ENCODE data around the gene THNSL1. TPM values are rescaled to one million over a fixed set of nuclear protein-coding genes. Genes with fewer than 3 reads are reported as not detected.

The THNSL1 gene
- total RNA-seq, 1 donor from 2014 or later: 10.2 TPM

GRCh38 chr10:25038325-25038724 lies 21.9 kb downstream of the THNSL1 start:
- H3K4me3 Mint-ChIP-seq: no peak overlapping the region
- no peaks in the 10 kb centered on the region for H3K27me3 Mint-ChIP-seq
- TF ChIP-seq CTCF (conservative IDR thresholded peaks at IDR 0.05): no peak
- no peaks in the 10 kb centered on the region for H3K36me3 Mint-ChIP-seq
- H3K27ac Mint-ChIP-seq: no peak overlapping the region
- no peaks in the 10 kb centered on the region for H3K9me3 Mint-ChIP-seq
- DNase-seq (ENCODE audit: extremely low spot score, unreplicated experiment): no peak
- no peaks in the 10 kb centered on the region for H3K4me1 Mint-ChIP-seq (ENCODE audit: unreplicated experiment)

GRCh38 chr10:25039531-25039930 lies 23.1 kb downstream of the THNSL1 start:
- H3K27me3 Mint-ChIP-seq: no peaks in the 10 kb centered on the region
- H3K27ac Mint-ChIP-seq: no peak overlapping the region
- no peak for DNase-seq (ENCODE audit: extremely low spot score, unreplicated experiment)
- H3K36me3 Mint-ChIP-seq: no peaks in the 10 kb centered on the region
- H3K9me3 Mint-ChIP-seq: no peaks in the 10 kb centered on the region
- no peaks in the 10 kb centered on the region for H3K4me1 Mint-ChIP-seq (ENCODE audit: unreplicated experiment)
- no peak for TF ChIP-seq CTCF (conservative IDR thresholded peaks at IDR 0.05)
- H3K4me3 Mint-ChIP-seq: no peak overlapping the region

- Mint-ChIP-seq H3K4me3 (no peak overlapping the region), H3K27me3 (peaks cover 6% of the 10 kb centered on the region), H3K27ac (no peak overlapping the region), H3K9me3 (peaks cover 18% of the 10 kb centered on the region), H3K36me3 (no peaks in the 10 kb centered on the region), H3K4me1 (ENCODE audit: unreplicated experiment) (no peaks in the 10 kb centered on the region)
- DNase-seq (ENCODE audit: extremely low spot score, unreplicated experiment): no peak
- no peak for TF ChIP-seq CTCF (conservative IDR thresholded peaks at IDR 0.05)
Measured at GRCh38 chr10:25046641-25047040, 30.2 kb downstream of the THNSL1 start.

GRCh38 chr10:25047088-25047487 lies 30.7 kb downstream of the THNSL1 start:
- H3K9me3 Mint-ChIP-seq: peaks cover 18% of the 10 kb centered on the region

GRCh38 chr10:25047591-25048301 lies 31.3 kb downstream of the THNSL1 start:
- no peak for TF ChIP-seq CTCF (conservative IDR thresholded peaks at IDR 0.05)
- Mint-ChIP-seq H3K4me3 (no peak overlapping the region), H3K36me3 (no peaks in the 10 kb centered on the region), H3K9me3 (peaks cover 18% of the 10 kb centered on the region), H3K27me3 (peaks cover 6% of the 10 kb centered on the region), H3K4me1 (ENCODE audit: unreplicated experiment) (no peaks in the 10 kb centered on the region), H3K27ac (no peak overlapping the region)
- DNase-seq (ENCODE audit: extremely low spot score, unreplicated experiment): no peak

More at GRCh38 chr10:25047088-25047487, 30.7 kb downstream of the THNSL1 start:
- H3K27ac Mint-ChIP-seq: no peak overlapping the region
- no peaks in the 10 kb centered on the region for H3K4me1 Mint-ChIP-seq (ENCODE audit: unreplicated experiment)
- DNase-seq (ENCODE audit: extremely low spot score, unreplicated experiment): no peak
- H3K4me3 Mint-ChIP-seq: no peak overlapping the region
- H3K27me3 Mint-ChIP-seq: peaks cover 6% of the 10 kb centered on the region
- TF ChIP-seq CTCF (conservative IDR thresholded peaks at IDR 0.05): no peak
- no peaks in the 10 kb centered on the region for H3K36me3 Mint-ChIP-seq

All from type B pancreatic cell (in vitro differentiated cells).